Measurements from ENCODE around the gene UBE2D2.

UBE2D2 gene

GRCh38 chr5:139649082-139649991 is 88.2 kb downstream of the UBE2D2 start:
- peak; percentile 32 for DNase-seq

GRCh38 chr5:139650031-139650688 is 89.0 kb downstream of the UBE2D2 start:
- peak; percentile 46 for DNase-seq

- DNase-seq = no peak
Measured at GRCh38 chr5:139650689-139651042, 89.5 kb downstream of the UBE2D2 start.

- no peak for DNase-seq
Measured at GRCh38 chr5:139651043-139651834, 90.1 kb downstream of the UBE2D2 start.

GRCh38 chr5:139651853-139652787 is 91.0 kb downstream of the UBE2D2 start:
- DNase-seq = peak; percentile 72

GRCh38 chr5:139652788-139653241 is 91.7 kb downstream of the UBE2D2 start:
- DNase-seq = no peak

GRCh38 chr5:139653616-139654015 is 92.5 kb downstream of the UBE2D2 start:
- DNase-seq = no peak

GRCh38 chr5:139654464-139654863 is 93.3 kb downstream of the UBE2D2 start:
- DNase-seq = no peak

- no peak for DNase-seq
Measured at GRCh38 chr5:139654871-139655491, 93.8 kb downstream of the UBE2D2 start.

- no peak for DNase-seq
Measured at GRCh38 chr5:139655727-139656271, 94.7 kb downstream of the UBE2D2 start.

- no peak for DNase-seq
Measured at GRCh38 chr5:139657363-139658321, 96.5 kb downstream of the UBE2D2 start.

GRCh38 chr5:139658501-139658927 is 97.4 kb downstream of the UBE2D2 start:
- DNase-seq = no peak

- no peak for DNase-seq
Measured at GRCh38 chr5:139658928-139659667, 98.0 kb downstream of the UBE2D2 start.

GRCh38 chr5:139659695-139660101 is 98.6 kb downstream of the UBE2D2 start:
- DNase-seq = no peak

GRCh38 chr5:139660105-139660922 is 99.2 kb downstream of the UBE2D2 start:
- no peak for DNase-seq

GRCh38 chr5:139660923-139661814 is 100.0 kb downstream of the UBE2D2 start:
- no peak for DNase-seq

GRCh38 chr5:139662617-139663016 is 101.5 kb downstream of the UBE2D2 start:
- DNase-seq = no peak

Measured in stimulated activated CD4-positive, alpha-beta T cell treated with anti-CD3 and anti-CD28 coated beads, Interleukin-15, amount 100 ng/mL, for 24 hours (primary cell).